ENCODE results near the gene RAB40AL.

RAB40AL gene

GRCh38 chrX:102930990-102931756 lies 5.9 kb upstream of the RAB40AL start:
- POLR2A ChIA-PET: interaction anchor here (0.6 kb wide), 1 partner anchor 87 kb away, joined by 3 read pairs; no protein-coding TSS in a partner anchor
- CTCF ChIA-PET: interaction anchor here (1.0 kb wide), 1 partner anchor 20 kb away, joined by 3 read pairs; no protein-coding TSS in a partner anchor
- TF ChIP-seq CTCF (IDR thresholded peaks at IDR 0.05; ENCODE audit: insufficient read depth, low read length, missing control alignments): no peak

GRCh38 chrX:102934624-102935023 lies 2.4 kb upstream of the RAB40AL start:
- POLR2A ChIA-PET: no interaction called here
- CTCF ChIA-PET: interaction anchor here (0.9 to 2.9 kb wide), 12 partner anchors 8 to 242 kb away, joined by 3 to 18 read pairs (median 4); no protein-coding TSS in a partner anchor
- no peak for DNase-seq (ENCODE audit: low read depth, low spot score)
- peak; percentile 37 for TF ChIP-seq CTCF (IDR thresholded peaks at IDR 0.05; ENCODE audit: insufficient read depth, low read length, missing control alignments)
- H3K4me3 ChIP-seq (ENCODE audit: low read depth, low read length): no peak overlapping the region

More at GRCh38 chrX:102930990-102931756, 5.9 kb upstream of the RAB40AL start:
- H3K4me3 ChIP-seq (ENCODE audit: low read depth, low read length): no peak overlapping the region
- DNase-seq (ENCODE audit: low read depth, low spot score): no peak

GRCh38 chrX:102950908-102951866 lies 14.1 kb downstream of the RAB40AL start:
- no peak for DNase-seq (ENCODE audit: low read depth, low spot score)
- ChIA-PET POLR2A (no interaction called here), CTCF (interaction anchor here (0.7 to 4.1 kb wide), 41 partner anchors 10 to 883 kb away, joined by 3 to 73 read pairs (median 5); partner anchors contain the start of gene RAB40A)
- H3K4me3 ChIP-seq (ENCODE audit: low read depth, low read length): peak overlapping the region; percentile 12; the same call in 1 of the 2 replicates
- peak; percentile 61 for TF ChIP-seq CTCF (IDR thresholded peaks at IDR 0.05; ENCODE audit: insufficient read depth, low read length, missing control alignments)

GRCh38 chrX:102957751-102958150 lies 20.7 kb downstream of the RAB40AL start:
- no peak for TF ChIP-seq CTCF (IDR thresholded peaks at IDR 0.05; ENCODE audit: insufficient read depth, low read length, missing control alignments)
- CTCF ChIA-PET: interaction anchor here (0.9 to 2.6 kb wide), 8 partner anchors 8 to 219 kb away, joined by 3 to 9 read pairs (median 4); no protein-coding TSS in a partner anchor
- POLR2A ChIA-PET: no interaction called here
- no peak overlapping the region for H3K4me3 ChIP-seq (ENCODE audit: low read depth, low read length)
- DNase-seq (ENCODE audit: low read depth, low spot score): no peak

GRCh38 chrX:102958794-102959193 lies 21.7 kb downstream of the RAB40AL start:
- H3K4me3 ChIP-seq (ENCODE audit: low read depth, low read length): no peak overlapping the region
- POLR2A ChIA-PET: no interaction called here
- no peak for TF ChIP-seq CTCF (IDR thresholded peaks at IDR 0.05; ENCODE audit: insufficient read depth, low read length, missing control alignments)
- CTCF ChIA-PET: interaction anchor here (1.6 to 2.1 kb wide), 3 partner anchors 9 to 217 kb away, joined by 6 to 7 read pairs (median 6); no protein-coding TSS in a partner anchor
- no peak for DNase-seq (ENCODE audit: low read depth, low spot score)

Measured in AG04449 (cell line).